HG03095 (cell line): ENCODE measurements around the gene GBP3.
A peak's percentile ranks its signal among the peaks of the same experiment; 100 is the strongest.
"Not testable (repeated sequence)": the region's sequence is repeated elsewhere in the genome, so short reads cannot be mapped to it uniquely, and the experiment has no call there.

Source experiments
- ATAC-seq: cut with Tn5 transposase; IDR thresholded peaks from one replicate; pipeline ENCODE4 v1.9.1; 2021; ENCODE audit warnings: moderate library complexity; ENCODE audit not compliant: unreplicated experiment

The GBP3 gene

GRCh38 chr1:89022167-89022959, at the start of gene GBP3:
TSS of gene GBP3 (minus strand) at chr1:89022866. CDS start at chr1:89020721, 2,145 bp downstream.
- ATAC-seq = peak; percentile 82

GRCh38 chr1:89070509-89070908, 47.8 kb upstream of the GBP3 start:
- ATAC-seq = no peak

- ATAC-seq = no peak
Measured at GRCh38 chr1:89069951-89070350, 47.3 kb upstream of the GBP3 start.

DNA sequence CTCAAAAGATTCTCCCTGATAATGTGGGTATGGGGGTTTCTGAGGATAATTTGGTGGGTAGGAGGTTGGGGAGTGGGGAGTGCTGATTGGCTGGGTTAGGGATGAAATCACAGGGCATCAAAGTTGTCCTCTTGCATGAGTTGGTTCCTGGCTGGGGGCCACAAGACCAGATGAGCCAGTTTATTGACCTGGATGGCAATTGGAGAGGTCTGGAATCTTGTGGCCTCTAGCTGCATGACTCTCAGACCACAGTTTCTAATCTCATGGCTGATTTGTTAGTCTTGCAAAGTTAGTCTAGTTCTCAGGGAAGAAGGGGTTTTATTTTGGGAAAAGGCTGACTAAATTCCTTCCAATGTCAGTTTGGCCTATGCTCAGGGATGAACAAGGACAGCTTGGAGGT, 45.6 kb upstream of the GBP3 start:
- no peak for ATAC-seq

DNA sequence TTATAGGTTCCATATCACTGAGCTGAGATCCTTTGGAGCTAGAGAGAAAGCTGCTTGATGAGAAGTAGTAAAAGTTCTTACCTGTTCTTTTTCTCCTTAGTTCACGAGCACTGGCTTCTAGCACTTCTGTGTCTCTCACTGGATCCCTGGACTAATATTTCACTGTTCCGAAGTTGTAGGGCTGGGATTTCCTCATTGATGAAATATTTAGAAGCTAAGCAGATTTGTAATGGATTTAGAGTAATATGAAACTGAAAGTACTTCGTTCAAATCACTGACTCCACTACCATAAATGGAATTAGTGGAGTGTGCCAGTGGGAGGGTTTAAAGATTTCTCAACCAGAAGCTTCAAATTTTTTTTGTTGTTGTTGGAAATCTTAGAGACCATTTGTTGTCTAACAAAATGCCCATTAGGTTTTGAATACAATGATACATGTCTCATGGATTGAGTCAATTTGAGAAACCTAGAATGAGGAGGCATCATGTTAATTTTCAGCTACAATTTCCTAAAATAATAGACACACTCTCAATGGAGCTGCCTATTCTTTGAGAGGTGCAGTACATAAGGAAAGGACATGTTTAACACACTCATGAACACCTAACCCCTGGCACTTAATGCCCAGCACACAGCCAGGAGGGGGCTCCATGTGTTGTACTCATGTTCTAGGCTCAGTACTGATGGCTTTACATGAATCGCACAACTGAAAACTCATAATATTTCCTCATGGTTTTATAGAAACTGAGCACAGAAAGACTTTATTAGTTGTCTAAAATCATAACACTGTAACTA, 42.6 kb upstream of the GBP3 start, which contains the start of gene GBP1:
Gene GBP1 (minus strand): TSS at position 130 of the 790 bp plus-strand sequence. CDS start 1,974 bp downstream, outside the sequence.
- peak; percentile 59 for ATAC-seq

- peak; percentile 44 for ATAC-seq
Measured at GRCh38 chr1:89064632-89065031, 42.0 kb upstream of the GBP3 start.

GRCh38 chr1:89063094-89063493, 40.4 kb upstream of the GBP3 start:
- ATAC-seq = no peak

DNA sequence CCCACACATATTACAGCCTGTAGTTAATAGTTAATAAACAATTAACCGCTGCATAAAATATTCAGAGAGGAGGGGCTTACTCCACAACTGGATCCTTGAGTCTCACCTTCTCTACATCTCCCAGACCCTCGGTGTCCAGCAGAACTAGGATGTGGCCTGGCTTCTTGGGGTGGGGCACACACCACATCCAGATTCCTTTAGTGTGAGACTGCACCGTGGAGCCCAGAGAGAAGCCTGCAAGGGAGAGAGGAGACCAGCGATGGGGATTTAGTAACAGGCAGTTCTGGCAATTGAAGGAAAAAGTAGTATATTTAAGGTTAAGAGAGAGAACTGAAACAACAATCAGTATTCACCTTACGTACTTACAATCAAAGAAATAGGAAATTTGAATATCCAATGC, 37.4 kb upstream of the GBP3 start:
- ATAC-seq = no peak

DNA sequence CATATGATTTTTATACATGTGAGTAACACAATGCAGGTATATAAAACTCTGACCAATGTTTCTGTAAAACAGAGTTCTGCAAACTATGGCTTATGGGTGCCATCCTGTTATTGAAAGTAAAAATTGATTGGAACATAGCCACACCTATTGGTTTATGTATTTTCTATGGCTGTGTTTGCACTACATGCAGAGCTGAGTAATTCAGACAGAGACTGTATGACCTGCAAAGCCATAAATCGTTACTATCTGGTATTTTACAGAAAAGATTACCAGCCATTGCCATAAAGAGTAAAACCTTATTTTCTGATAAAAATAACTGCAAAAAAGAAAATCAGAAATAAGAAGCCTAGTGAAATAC, 29.3 kb upstream of the GBP3 start:
- no peak for ATAC-seq

- ATAC-seq = no peak
Measured at GRCh38 chr1:89051300-89051954, 28.8 kb upstream of the GBP3 start.

GRCh38 chr1:89050649-89051033, 28.0 kb upstream of the GBP3 start:
- ATAC-seq = no peak

DNA sequence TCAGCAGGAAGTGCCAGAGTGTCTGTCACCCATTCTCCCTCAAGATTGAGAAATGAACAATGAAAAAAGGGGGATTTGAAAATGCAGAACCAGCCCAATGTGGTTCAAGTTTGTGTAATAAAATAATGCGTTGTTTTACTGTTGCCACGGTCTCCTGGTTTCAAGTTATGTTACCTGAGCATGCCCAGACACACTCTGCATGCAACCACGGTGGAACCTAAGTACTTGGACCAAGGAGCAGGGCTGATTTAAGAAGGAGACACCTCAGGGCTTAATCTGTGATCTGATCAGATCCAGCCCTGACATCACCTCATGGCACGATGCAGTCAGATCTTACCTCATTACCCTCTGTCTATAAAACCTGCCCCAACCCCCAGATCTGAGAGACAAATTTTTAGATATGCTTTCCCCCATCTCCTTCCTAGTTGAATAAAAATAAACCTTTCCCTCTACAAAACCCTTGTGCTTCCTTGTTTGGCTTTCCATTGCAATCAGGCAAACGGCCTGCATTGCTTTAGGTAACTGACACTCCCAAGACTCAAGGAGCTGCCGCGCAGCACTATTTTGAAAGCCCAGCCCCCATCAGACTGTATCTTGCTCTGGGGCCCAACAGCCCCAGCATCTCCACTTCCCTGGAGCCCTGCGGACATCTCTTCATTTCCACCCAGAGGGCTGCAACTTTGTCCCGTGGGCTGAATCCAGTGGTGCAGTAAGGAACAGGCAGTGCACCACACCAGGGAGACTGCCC, 27.4 kb upstream of the GBP3 start:
- ATAC-seq = not testable (repeated sequence)

- ATAC-seq = not testable (repeated sequence)
Measured at GRCh38 chr1:89049187-89049586, 26.5 kb upstream of the GBP3 start.

DNA sequence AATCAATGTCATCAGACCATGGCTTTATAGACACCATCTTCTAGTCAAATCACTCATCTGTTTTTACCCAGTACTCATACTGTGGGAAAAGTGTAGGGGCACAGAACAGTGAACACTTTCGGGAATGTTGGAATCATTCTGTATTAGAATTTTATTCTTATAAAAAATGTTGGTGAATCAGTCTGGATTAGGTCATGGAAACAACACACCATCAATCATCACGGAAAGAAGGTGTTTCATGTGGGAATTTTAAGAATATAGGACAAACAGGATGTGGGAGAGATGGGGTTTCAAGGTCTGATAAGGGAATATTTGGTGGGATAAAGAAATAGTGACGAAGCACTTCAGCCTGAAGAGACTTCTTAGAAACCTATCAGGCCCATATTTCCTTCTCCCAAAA, 25.1 kb upstream of the GBP3 start:
- ATAC-seq = no peak

GRCh38 chr1:89046318-89047183, 23.9 kb upstream of the GBP3 start:
- ATAC-seq = not testable (repeated sequence)

- no peak for ATAC-seq
Measured at GRCh38 chr1:89044970-89045721, 22.5 kb upstream of the GBP3 start.

GRCh38 chr1:89043940-89044339, 21.3 kb upstream of the GBP3 start:
- ATAC-seq = no peak

DNA sequence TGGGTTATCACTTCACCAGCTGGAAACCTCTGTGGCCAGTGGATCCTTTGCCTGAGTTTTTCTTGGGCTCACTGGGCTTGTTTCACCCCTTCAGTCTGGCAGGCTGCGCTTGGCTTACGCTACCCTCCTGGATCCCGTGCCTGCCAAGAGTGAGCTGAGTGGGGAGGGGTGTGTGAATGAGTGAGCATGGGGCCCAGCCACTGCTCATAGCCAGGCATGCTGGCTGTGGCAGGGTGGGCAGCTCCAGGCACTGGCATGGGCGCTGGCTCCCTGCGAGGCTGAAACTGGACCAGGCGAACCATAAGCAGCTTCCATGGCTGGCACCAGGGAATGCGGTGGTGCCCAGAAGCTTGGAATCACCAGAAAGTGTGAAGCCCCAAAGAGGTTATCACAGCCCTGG, 19.8 kb upstream of the GBP3 start:
- ATAC-seq = no peak

DNA sequence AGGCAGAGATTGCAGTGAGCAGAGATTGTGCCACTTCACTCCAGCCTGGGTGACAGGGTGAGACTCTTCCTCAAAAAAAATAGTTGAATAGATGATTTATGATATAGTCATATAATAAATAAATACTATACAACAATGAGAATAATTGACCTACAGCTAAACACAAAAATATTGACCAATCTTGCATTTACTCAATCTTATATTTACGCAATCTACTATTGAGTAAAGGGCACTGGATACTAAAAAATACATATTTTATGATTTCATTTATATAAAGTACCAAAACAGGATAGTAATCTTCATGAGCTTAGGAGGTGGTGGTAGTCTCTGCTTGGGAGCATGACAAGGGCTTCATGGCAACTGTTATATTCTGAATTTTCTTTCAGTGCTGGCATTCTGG, 19.1 kb upstream of the GBP3 start:
- no peak for ATAC-seq
